ENCODE data around the gene CLDND1. TPM values are rescaled to one million over a fixed set of nuclear protein-coding genes. Genes with fewer than 3 reads are reported as not detected.

The CLDND1 gene
- total and polyA plus RNA-seq, 2 of the 4 experiments (the other 2 are of a cell fraction), result 75.8 to 78.3 TPM

DNA sequence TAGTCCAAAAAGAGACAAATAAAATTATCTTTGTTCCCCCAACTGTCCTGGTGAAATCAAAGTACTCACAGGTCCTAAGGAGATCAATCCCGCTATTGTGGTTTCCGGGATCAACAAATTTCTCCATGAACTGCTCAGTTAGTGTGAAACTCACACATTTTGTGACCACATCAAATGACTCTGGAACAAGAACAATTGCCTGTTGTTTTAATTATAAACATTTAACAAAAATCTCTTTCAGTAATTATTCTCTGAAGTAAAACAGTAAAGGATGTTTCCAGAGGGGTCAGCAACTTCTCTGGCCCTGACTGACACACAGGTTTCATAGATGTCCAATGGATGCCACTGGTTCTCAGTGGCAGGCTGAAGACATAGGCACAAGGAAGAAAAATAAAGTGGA, 3.9 kb downstream of the CLDND1 start:
- dilution Hi-C loops (cut with HindIII; ENCODE audit: low sequenced_read_pairs, unreplicated experiment), result no loop called here
- no peak for ATAC-seq (ENCODE audit: low read depth)
- CTCF ChIA-PET, result no interaction called here

More for the DNA sequence above, 3.9 kb downstream of the CLDND1 start:
- WGBS, 2 experiments (ENCODE audit: extremely low coverage in 2 of 2, insufficient read length in 1 of 2), result 100% methylated on average over 1 of the region's 2 CpGs; no CpG with 5 or more reads in 1 of the 2 experiments
- Histone ChIP-seq H2AK5ac (ENCODE audit: low read depth, low read length) (no peak overlapping the region), H3K27me3 (ENCODE audit: control insufficient read depth, insufficient read depth, low read length) (no peaks in the 10 kb centered on the region), H3K4me3 (ENCODE audit: insufficient read depth, low read depth, low read length) (no peak overlapping the region), H2BK120ac (ENCODE audit: low read depth, low read length) (no peak overlapping the region), H2AK9ac (replicated peaks; ENCODE audit: low read depth, low read length, poor library complexity) (no peak overlapping the region), H3K23ac (ENCODE audit: low read depth, low read length) (no peak overlapping the region), H3K9me1 (ENCODE audit: insufficient read depth, low read length) (no peaks in the 10 kb centered on the region), H3K79me1 (ENCODE audit: low read depth in 1 of 2, low read length in 2 of 2) (peaks cover 24 to 25% of the 10 kb centered on the region in 2 experiments), H4K91ac (ENCODE audit: insufficient read depth, low read depth, low read length) (no peak overlapping the region), H2BK15ac (ENCODE audit: low read depth, low read length) (no peak overlapping the region), H3K4me2 (ENCODE audit: low read depth, low read length) (no peak overlapping the region), H4K20me1 (ENCODE audit: insufficient read depth, low read length) (peaks cover 5% of the 10 kb centered on the region; the same call in 1 of the 2 replicates), H3K4me1 (ENCODE audit: control insufficient read depth, insufficient read depth, low read length) (peaks cover 2% of the 10 kb centered on the region; the same call in 1 of the 2 replicates), H3K4ac (ENCODE audit: low read depth, low read length) (no peak overlapping the region), H3K9me3 (ENCODE audit: control insufficient read depth, insufficient read depth, low read length) (no peaks in the 10 kb centered on the region), H2AFZ (replicated peaks; ENCODE audit: low read length, poor library complexity) (no peak overlapping the region), H2BK5ac (ENCODE audit: low read depth, low read length, poor library complexity, severe bottlenecking) (no peak overlapping the region), H3K9ac (ENCODE audit: low read depth, low read length) (no peak overlapping the region), H3K14ac (replicated peaks; ENCODE audit: low read depth, low read length) (no peak overlapping the region), H4K5ac (ENCODE audit: low read depth, low read length) (no peak overlapping the region), H3K18ac (ENCODE audit: low read depth, low read length) (no peak overlapping the region), H3K27ac (ENCODE audit: insufficient read depth, low read length) (no peak overlapping the region), H3K56ac (ENCODE audit: extremely low read depth, insufficient read depth, low read length) (no peak overlapping the region), H2BK20ac (ENCODE audit: low read depth, low read length) (no peak overlapping the region), H3K36me3 (ENCODE audit: control insufficient read depth, insufficient read depth, low read length) (peaks cover 9% of the 10 kb centered on the region), H4K8ac (ENCODE audit: low read depth in 2 of 2, low read length in 2 of 2) (no peak overlapping the region)
- POLR2A ChIA-PET (ENCODE audit: unreplicated experiment), result no interaction called here
- intact Hi-C loops (cut with micrococcal nuclease) (no loop called here), in situ Hi-C loops (cut with MboI; ENCODE audit: low sequenced_read_pairs) (no loop called here)
- TF ChIP-seq CHD1 (IDR thresholded peaks at IDR 0.05; ENCODE audit: low read depth, low read length), result no peak
- no peak for TF ChIP-seq SMC3 (IDR thresholded peaks at IDR 0.05; ENCODE audit: low read depth, low read length)
- TF ChIP-seq FOS (IDR thresholded peaks at IDR 0.05; ENCODE audit: low read depth, low read length), result no peak
- TF ChIP-seq MAZ (IDR thresholded peaks at IDR 0.05; ENCODE audit: borderline replicate concordance, low read depth, low read length), result no peak
- no peak for TF ChIP-seq MAFK (IDR thresholded peaks at IDR 0.05; ENCODE audit: low read depth, low read length)
- TF ChIP-seq CEBPB (IDR thresholded peaks at IDR 0.05; ENCODE audit: low read depth, low read length), result no peak
- TF ChIP-seq RFX5 (IDR thresholded peaks at IDR 0.05; ENCODE audit: low read depth, low read length), result no peak
- DNase-seq, result no peak
- no TSS peak for BruUV-seq (replicated peaks)

Data from IMR-90 (cell line).